PC-9 (cell line): ENCODE measurements around the gene TOR4A. TPM values are rescaled to one million over a fixed set of nuclear protein-coding genes. Genes with fewer than 3 reads are reported as not detected.

Source experiments
- BruUV-seq: library from RNA; stranded (reverse); fragments of 400-500 nt; replicated peaks from 2 replicates; lab custom pipeline; 2021; lab: Mats Ljungman, UMichigan
- CTCF ChIA-PET: fragments of 300-600 bp; sonication (Branson Sonifier 250); formaldehyde crosslinking; loops from one replicate; lab custom pipeline; 2022; ENCODE audit warnings: antibody characterized with exemption; lab: Charles Lee
- POLR2A ChIA-PET: fragments of 300-600 bp; sonication (Branson Sonifier 250); formaldehyde crosslinking; loops from one replicate; lab custom pipeline; 2022; ENCODE audit warnings: antibody characterized with exemption; ENCODE audit not compliant: unreplicated experiment; lab: Charles Lee
- DNase-seq, 2 experiments: peaks; one replicate each; pipeline versions ENCODE4 v3.0.0 to v3.0.0-alpha.2; 2015 to 2022; ENCODE audit warnings: mixed read lengths in 1 of 2
- H2AFZ ChIP-seq: fragments of 200-600 bp; sonication (generic); 2 replicates; pipeline ENCODE4 v1.8.1; 2017; ENCODE audit warnings: antibody characterized with exemption
- H3F3A ChIP-seq: fragments of 200-600 bp; sonication (generic); 2 replicates; pipeline ENCODE4 v1.8.1; 2017; ENCODE audit warnings: antibody characterized with exemption, mild to moderate bottlenecking, low read depth; ENCODE audit not compliant: insufficient read depth
- H3K27ac ChIP-seq: fragments of 200-600 bp; sonication (generic); 2 replicates; pipeline ENCODE4 v1.6.1; 2016; ENCODE audit warnings: mixed run types
- H3K27me3 ChIP-seq: fragments of 200-600 bp; sonication (generic); 2 replicates; pipeline ENCODE4 v1.6.1; 2016; ENCODE audit warnings: low read depth, mixed run types; ENCODE audit not compliant: insufficient read depth
- H3K36me3 ChIP-seq: fragments of 200-600 bp; sonication (generic); 2 replicates; pipeline ENCODE4 v1.6.1; 2016; ENCODE audit warnings: low read depth, mixed run types
- H3K4me1 ChIP-seq: fragments of 200-600 bp; sonication (generic); replicated peaks from 2 replicates; pipeline ENCODE4 v1.6.1; 2016; ENCODE audit warnings: mixed run types; ENCODE audit not compliant: insufficient read depth
- H3K4me2 ChIP-seq: fragments of 200-600 bp; sonication (generic); 2 replicates; pipeline ENCODE4 v1.6.1; 2017; ENCODE audit warnings: mixed run types
- H3K4me3 ChIP-seq: fragments of 200-600 bp; sonication (generic); 2 replicates; pipeline ENCODE4 v1.6.1; 2016; ENCODE audit warnings: mixed run types
- H3K79me2 ChIP-seq: fragments of 200-600 bp; sonication (generic); 2 replicates; pipeline ENCODE4 v1.6.1; 2017; ENCODE audit warnings: low read depth, mixed run types
- H3K9me2 ChIP-seq: fragments of 200-600 bp; sonication (generic); 2 replicates; pipeline ENCODE4 v1.8.1; 2017; ENCODE audit warnings: mild to moderate bottlenecking; ENCODE audit not compliant: insufficient read depth
- H3K9me3 ChIP-seq: fragments of 200-600 bp; sonication (generic); 2 replicates; pipeline ENCODE4 v1.8.1; 2016; ENCODE audit warnings: low read depth; ENCODE audit not compliant: insufficient read depth
- H4K20me1 ChIP-seq: fragments of 200-600 bp; sonication (generic); 2 replicates; pipeline ENCODE4 v1.8.1; 2017; ENCODE audit not compliant: insufficient read depth
- EZH2 ChIP-seq: fragments of 200-600 bp; sonication (generic); IDR thresholded peaks from 2 replicates; pipeline ENCODE4 v1.8.0; 2017; ENCODE audit warnings: antibody characterized with exemption, low read depth
- intact Hi-C: fragments of 100-400 bp; cut with micrococcal nuclease; formaldehyde crosslinking; loops from one replicate; pipeline ENCODE4 v1.10.0; 2022; ENCODE audit not compliant: unreplicated experiment
- total RNA-seq: library from RNA; stranded (reverse); gene quantifications from 2 replicates; pipeline ENCODE4 v1.2.3, GENCODE V29; 2021
- TF ChIP-seq, protein P1 (sequence below): fragments of 200-600 bp; sonication (generic); conservative IDR thresholded peaks from 2 replicates; pipeline ENCODE4 v1.6.1; 2017; ENCODE audit warnings: mixed run types, antibody characterized with exemption, mild to moderate bottlenecking, moderate library complexity

TOR4A gene
- total RNA-seq, 1 experiment from 2014 or later = 48.9 TPM

DNA sequence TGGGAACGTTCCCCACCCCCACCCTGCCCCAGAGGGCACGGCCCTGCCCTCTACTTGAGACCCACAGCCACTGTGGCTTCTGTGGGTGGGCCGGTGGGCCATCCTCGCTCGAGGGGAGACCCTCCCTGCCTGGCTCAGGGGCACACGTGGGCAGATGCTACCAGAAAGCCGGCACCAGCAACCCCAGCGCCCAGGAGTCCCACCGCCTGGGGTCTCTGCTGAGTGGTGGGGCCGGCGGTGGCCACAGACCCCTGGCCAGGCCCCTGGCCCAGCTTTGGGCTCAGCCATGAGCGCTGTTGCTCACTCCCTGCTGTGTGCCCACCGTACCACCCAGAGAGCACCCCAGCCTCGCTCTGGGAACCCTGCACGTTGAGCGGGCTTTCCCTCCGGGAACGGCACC is 41.1 kb downstream of the TOR4A start:
- no peaks in the 10 kb centered on the region for H4K20me1 ChIP-seq
- H3K36me3 ChIP-seq = no peaks in the 10 kb centered on the region
- no peak overlapping the region for H3K4me3 ChIP-seq
- intact Hi-C loops = no loop called here
- peaks cover 6% of the 10 kb centered on the region; the same call in 1 of the 2 replicates for H3F3A ChIP-seq
- no peaks in the 10 kb centered on the region for H3K79me2 ChIP-seq
- peaks cover 16% of the 10 kb centered on the region for H3K4me1 ChIP-seq
- H3K9me3 ChIP-seq = no peaks in the 10 kb centered on the region
- H3K4me2 ChIP-seq = no peak overlapping the region
- no peak overlapping the region for H3K27ac ChIP-seq
- no TSS peak for BruUV-seq
- TF ChIP-seq, protein P1, sequence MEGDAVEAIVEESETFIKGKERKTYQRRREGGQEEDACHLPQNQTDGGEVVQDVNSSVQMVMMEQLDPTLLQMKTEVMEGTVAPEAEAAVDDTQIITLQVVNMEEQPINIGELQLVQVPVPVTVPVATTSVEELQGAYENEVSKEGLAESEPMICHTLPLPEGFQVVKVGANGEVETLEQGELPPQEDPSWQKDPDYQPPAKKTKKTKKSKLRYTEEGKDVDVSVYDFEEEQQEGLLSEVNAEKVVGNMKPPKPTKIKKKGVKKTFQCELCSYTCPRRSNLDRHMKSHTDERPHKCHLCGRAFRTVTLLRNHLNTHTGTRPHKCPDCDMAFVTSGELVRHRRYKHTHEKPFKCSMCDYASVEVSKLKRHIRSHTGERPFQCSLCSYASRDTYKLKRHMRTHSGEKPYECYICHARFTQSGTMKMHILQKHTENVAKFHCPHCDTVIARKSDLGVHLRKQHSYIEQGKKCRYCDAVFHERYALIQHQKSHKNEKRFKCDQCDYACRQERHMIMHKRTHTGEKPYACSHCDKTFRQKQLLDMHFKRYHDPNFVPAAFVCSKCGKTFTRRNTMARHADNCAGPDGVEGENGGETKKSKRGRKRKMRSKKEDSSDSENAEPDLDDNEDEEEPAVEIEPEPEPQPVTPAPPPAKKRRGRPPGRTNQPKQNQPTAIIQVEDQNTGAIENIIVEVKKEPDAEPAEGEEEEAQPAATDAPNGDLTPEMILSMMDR = no peak
- no peak overlapping the region for H2AFZ ChIP-seq
- ChIA-PET CTCF (interaction anchor here (0.6 to 1.6 kb wide), 2 partner anchors 17 to 227 kb away, joined by 3 to 10 read pairs; partner anchors contain the start of gene NRARP), POLR2A (no interaction called here)
- DNase-seq = no peak
- H3K27me3 ChIP-seq = no peaks in the 10 kb centered on the region
- H3K9me2 ChIP-seq = no peaks in the 10 kb centered on the region

DNA sequence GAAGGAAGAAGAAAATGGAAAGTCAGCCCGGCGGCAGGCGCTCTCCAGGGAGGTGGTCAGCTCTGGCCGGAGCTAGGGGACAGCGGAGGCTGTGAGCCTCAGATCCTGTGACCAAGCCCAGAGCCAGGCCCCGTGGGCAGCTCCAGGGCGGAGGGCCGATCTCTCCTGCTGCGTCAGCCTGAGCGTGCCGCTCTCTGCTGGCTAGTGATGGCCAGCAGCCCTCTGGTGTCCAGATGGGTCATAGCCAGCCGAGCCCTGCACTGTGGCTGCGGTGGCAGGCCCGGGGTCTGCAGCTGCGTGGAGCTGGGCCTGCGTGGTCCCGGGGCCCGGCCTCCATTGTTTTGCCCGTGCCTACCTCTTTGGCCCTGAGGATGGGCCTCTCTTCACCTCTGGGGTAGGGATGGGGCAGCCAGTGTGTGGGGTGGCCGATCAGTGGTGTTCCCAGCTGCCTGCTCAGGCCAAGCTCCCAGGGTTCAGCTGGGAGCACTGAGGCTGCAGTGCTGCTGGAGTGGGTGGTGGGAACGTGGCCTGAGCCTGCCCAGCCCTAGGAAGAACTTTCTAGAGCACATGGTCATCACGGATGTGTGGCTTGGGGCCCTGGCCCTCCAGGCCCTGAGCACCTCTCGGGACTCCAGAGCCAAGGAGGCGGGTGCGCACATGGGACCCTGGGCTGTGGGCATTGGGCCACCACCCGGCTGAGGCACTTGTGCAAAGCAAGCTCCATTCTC is 41.6 kb downstream of the TOR4A start:
- Histone ChIP-seq H3K9me3 (no peaks in the 10 kb centered on the region), H3K36me3 (no peaks in the 10 kb centered on the region), H3K4me3 (no peak overlapping the region), H3K9me2 (no peaks in the 10 kb centered on the region), H3F3A (0 out of 2 replicates have a peak, but pooled peaks cover under 1% of the 10 kb centered on the region), H3K27ac (no peak overlapping the region), H3K4me2 (no peak overlapping the region), H4K20me1 (no peaks in the 10 kb centered on the region), H3K27me3 (no peaks in the 10 kb centered on the region), H3K4me1 (peaks cover 16% of the 10 kb centered on the region; the same call in 1 of the 2 replicates), H2AFZ (no peak overlapping the region), H3K79me2 (no peaks in the 10 kb centered on the region)
- intact Hi-C loops = no loop called here
- POLR2A ChIA-PET = no interaction called here
- CTCF ChIA-PET = interaction anchor here (1.6 kb wide), 1 partner anchor 17 kb away, joined by 10 read pairs; the partner anchor contains the start of gene NRARP
- DNase-seq = peak in 1 of 2 experiments; percentile 63
- no TSS peak for BruUV-seq
- TF ChIP-seq, protein P1 = peak; percentile 33; the same call in 1 of the 2 replicates
- TF ChIP-seq EZH2 = no peak

DNA sequence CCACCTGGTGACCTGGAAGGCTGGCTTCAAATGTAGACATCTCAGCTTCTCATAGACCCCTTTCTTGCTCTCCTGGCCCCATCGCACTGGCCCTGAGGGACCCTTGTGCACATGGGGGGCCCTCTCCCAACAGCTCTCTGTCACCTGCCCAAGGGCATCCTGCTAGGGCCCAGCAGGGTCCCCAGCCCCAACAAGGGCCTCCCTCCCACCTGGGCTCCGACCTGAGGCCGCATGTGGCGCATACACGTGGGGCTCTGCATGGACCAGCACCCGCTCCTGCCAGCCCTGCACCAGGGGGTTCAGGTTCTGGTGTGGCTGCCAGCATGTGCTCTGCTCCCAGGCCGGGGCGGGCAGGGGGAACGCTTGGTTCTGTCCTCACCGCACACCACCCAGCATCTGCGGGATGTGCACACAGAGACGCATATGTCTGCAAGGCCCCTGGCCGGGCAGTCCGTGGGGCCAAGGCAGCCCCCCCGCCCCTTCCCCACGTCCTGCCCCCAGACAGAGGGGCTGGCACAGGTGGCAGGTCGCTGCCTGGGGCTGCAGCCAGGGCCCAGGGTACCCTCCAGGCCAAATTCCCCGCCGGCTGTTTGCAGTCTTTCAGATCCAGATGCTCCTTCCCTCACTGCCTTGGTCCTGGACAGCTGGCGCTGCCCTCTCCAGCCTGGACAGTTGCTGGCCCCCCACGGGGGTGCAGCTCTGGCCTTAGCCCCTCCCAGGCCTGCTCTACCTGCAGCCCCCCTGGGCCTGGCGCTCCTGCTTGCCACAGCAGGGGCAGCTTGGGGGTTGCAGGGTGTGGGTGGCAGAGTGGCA is 42.4 kb downstream of the TOR4A start:
- no peak overlapping the region for H2AFZ ChIP-seq
- no peaks in the 10 kb centered on the region for H3F3A ChIP-seq
- ChIA-PET CTCF (interaction anchor here (1.6 kb wide), 1 partner anchor 18 kb away, joined by 10 read pairs; the partner anchor contains the start of gene NRARP), POLR2A (no interaction called here)
- intact Hi-C loops = no loop called here
- no peak overlapping the region for H3K27ac ChIP-seq
- no TSS peak for BruUV-seq
- no peak for TF ChIP-seq EZH2
- TF ChIP-seq, protein P1 = no peak
- no peak overlapping the region for H3K4me2 ChIP-seq
- no peak for DNase-seq
- no peaks in the 10 kb centered on the region for H3K9me2 ChIP-seq
- peaks cover 16% of the 10 kb centered on the region; the same call in 1 of the 2 replicates for H3K4me1 ChIP-seq
- H3K36me3 ChIP-seq = no peaks in the 10 kb centered on the region
- no peak overlapping the region for H3K4me3 ChIP-seq
- no peaks in the 10 kb centered on the region for H4K20me1 ChIP-seq
- H3K27me3 ChIP-seq = no peaks in the 10 kb centered on the region
- H3K9me3 ChIP-seq = no peaks in the 10 kb centered on the region
- H3K79me2 ChIP-seq = no peaks in the 10 kb centered on the region
